CD14-positive monocyte (primary cell): ENCODE measurements around the gene SELL. TPM values are rescaled to one million over a fixed set of nuclear protein-coding genes. Genes with fewer than 3 reads are reported as not detected.

ENCODE experiments used
- DNase-seq, 3 donors: peaks; one replicate each; pipeline ENCODE4 v3.0.0-alpha.2; 2011 to 2022
- H2AFZ ChIP-seq: 2 replicates; pipeline ENCODE4 v1.6.0; 2012; ENCODE audit warnings: mild to moderate bottlenecking, low read depth, low read length, inconsistent platforms; ENCODE audit not compliant: insufficient read depth, poor library complexity, severe bottlenecking
- H3K27ac ChIP-seq, 2 donors: 1 replicate in 1 of 2; 2 replicates in 1 of 2; pipeline ENCODE4 v1.5.1; 2012 to 2013; ENCODE audit warnings: low read length in 2 of 2, control low read depth in 1 of 2, inconsistent platforms in 1 of 2, low read depth in 1 of 2, mild to moderate bottlenecking in 1 of 2
- H3K27me3 ChIP-seq, 2 donors: one replicate each; pipeline versions ENCODE4 v1.6.0 to v1.6.1; 2011 to 2013; ENCODE audit warnings: low read length in 2 of 2; ENCODE audit not compliant: control insufficient read depth in 2 of 2, insufficient read depth in 2 of 2
- H3K36me3 ChIP-seq, 2 donors: replicated peaks in 1 of 2; 1 replicate in 1 of 2; 2 replicates in 1 of 2; pipeline versions ENCODE4 v1.5.1 to v1.6.1; 2012 to 2013; ENCODE audit warnings: low read length in 2 of 2, control low read depth in 1 of 2, inconsistent platforms in 1 of 2, mild to moderate bottlenecking in 1 of 2; ENCODE audit not compliant: insufficient read depth in 2 of 2, control insufficient read depth in 1 of 2
- H3K4me1 ChIP-seq, 2 donors: 1 replicate in 1 of 2; 2 replicates in 1 of 2; pipeline versions ENCODE4 v1.5.1 to v1.6.1; 2012 to 2013; ENCODE audit warnings: low read length in 2 of 2, control low read depth in 1 of 2, inconsistent platforms in 1 of 2, mild to moderate bottlenecking in 1 of 2, moderate library complexity in 1 of 2; ENCODE audit not compliant: insufficient read depth in 2 of 2, control insufficient read depth in 1 of 2
- H3K4me2 ChIP-seq: replicated peaks from 2 replicates; pipeline ENCODE3; 2012; ENCODE audit warnings: low read length, moderate library complexity, mild to moderate bottlenecking; ENCODE audit not compliant: poor library complexity, severe bottlenecking; ENCODE audit errors: extremely low read depth
- H3K4me3 ChIP-seq, 3 experiments: fragments of 200-600 bp in 1 of 3; sonication (generic) in 1 of 3; replicated peaks in 1 of 3; 1 replicate in 2 of 3; 2 replicates in 1 of 3; pipeline ENCODE4 v1.5.1; 2011 to 2013; ENCODE audit warnings: low read length in 3 of 3, mild to moderate bottlenecking in 3 of 3, control low read depth in 2 of 3, low read depth in 2 of 3, inconsistent platforms in 1 of 3, moderate library complexity in 1 of 3
- H3K79me2 ChIP-seq: 2 replicates; pipeline ENCODE4 v1.6.0; 2012; ENCODE audit warnings: mild to moderate bottlenecking, control low read depth, inconsistent platforms, low read length, moderate library complexity; ENCODE audit not compliant: insufficient read depth
- H3K9ac ChIP-seq: 2 replicates; pipeline ENCODE4 v1.6.0; 2017; ENCODE audit warnings: low read length, mild to moderate bottlenecking; ENCODE audit not compliant: insufficient read depth, poor library complexity, severe bottlenecking
- H3K9me3 ChIP-seq, 2 donors: replicated peaks in 1 of 2; 1 replicate in 1 of 2; 2 replicates in 1 of 2; pipeline versions ENCODE4 v1.5.1 to v1.6.1; 2012 to 2013; ENCODE audit warnings: low read length in 2 of 2, control low read depth in 1 of 2; ENCODE audit not compliant: control insufficient read depth in 1 of 2, insufficient read depth in 1 of 2
- H4K20me1 ChIP-seq: 2 replicates; pipeline ENCODE4 v1.6.0; 2012; ENCODE audit warnings: mild to moderate bottlenecking, low read length, control low read depth, moderate library complexity; ENCODE audit not compliant: insufficient read depth
- H3K27ac Mint-ChIP-seq, 7 donors: one replicate each; pipeline ENCODE4 v1.8.0; 2020; ENCODE audit warnings: mild to moderate bottlenecking in 7 of 7, mixed read lengths in 7 of 7, moderate library complexity in 6 of 7, inconsistent platforms in 2 of 7
- H3K27me3 Mint-ChIP-seq, 3 donors: one replicate each; pipeline ENCODE4 v1.8.0; 2021 to 2022; ENCODE audit warnings: low read depth in 3 of 3, mild to moderate bottlenecking in 3 of 3, mixed read lengths in 3 of 3, moderate library complexity in 3 of 3, inconsistent platforms in 1 of 3
- H3K36me3 Mint-ChIP-seq, 2 donors: one replicate each; pipeline ENCODE4 v1.8.0; 2020; ENCODE audit warnings: mixed read lengths in 2 of 2, inconsistent platforms in 1 of 2, mild to moderate bottlenecking in 1 of 2
- H3K4me1 Mint-ChIP-seq: one replicate; pipeline ENCODE4 v1.8.0; 2020; ENCODE audit warnings: mild to moderate bottlenecking, mixed read lengths
- H3K4me3 Mint-ChIP-seq, 2 donors: one replicate each; pipeline ENCODE4 v1.8.0; 2020; ENCODE audit warnings: mild to moderate bottlenecking in 2 of 2, mixed read lengths in 2 of 2, moderate library complexity in 1 of 2
- H3K9me3 Mint-ChIP-seq, 7 donors: one replicate each; pipeline ENCODE4 v1.8.0; 2020 to 2022; ENCODE audit warnings: mixed read lengths in 7 of 7, mild to moderate bottlenecking in 6 of 7, moderate library complexity in 6 of 7, inconsistent platforms in 2 of 7
- CTCF ChIP-seq: fragments of 200-600 bp; IDR thresholded peaks from one replicate; pipeline ENCODE4 v1.8.0; 2022; ENCODE audit warnings: antibody characterized with exemption, mild to moderate bottlenecking
- WGBS: methylation state at CpG from one replicate; pipeline ENCODE4 v1.1.5; 2013; ENCODE audit warnings: missing lambda C conversion rate; ENCODE audit not compliant: insufficient coverage; 5-methylcytosine and 5-hydroxymethylcytosine counted together
- intact Hi-C, 2 donors: fragments of 100-400 bp; cut with micrococcal nuclease; formaldehyde crosslinking; loops; one replicate each; pipeline versions ENCODE4 v1.15.0 to v1.15.1; 2023
- polyA plus RNA-seq, 3 donors: library from polyadenylated mRNA; depleted of rRNA in 1 of 3; unstranded in 2 of 3; stranded (reverse) in 1 of 3; fragments of 300-500 nt in 2 of 3; fragments of >200 nt in 1 of 3; fragmentation: Illumina TruSeq in 2 of 3; gene quantifications; 1 replicate in 2 of 3; 2 replicates in 1 of 3; pipeline ENCODE4 v1.2.3, GENCODE V29; 2012 to 2021

The SELL gene
- polyA plus RNA-seq, 3 donors, result 153 to 1,885 (median 1,118) TPM

- H3K27ac ChIP-seq, result no peak overlapping the region
- H3K79me2 ChIP-seq, result no peaks in the 10 kb centered on the region
- H3K9me3 ChIP-seq, result peaks cover 0 to 2% of the 10 kb centered on the region in 2 donors
- no peaks in the 10 kb centered on the region for H3K27me3 ChIP-seq
- Mint-ChIP-seq H3K27me3 (peaks cover 0 to 2% (median 0%) of the 10 kb centered on the region in 3 donors), H3K36me3 (no peaks in the 10 kb centered on the region), H3K4me1 (no peaks in the 10 kb centered on the region), H3K9me3 (peaks cover 5 to 10% (median 6%) of the 10 kb centered on the region in 7 donors), H3K4me3 (no peak overlapping the region), H3K27ac (no peak overlapping the region)
- DNase-seq, result no peak
- H4K20me1 ChIP-seq, result no peaks in the 10 kb centered on the region
- no peak overlapping the region for H3K4me3 ChIP-seq
- no peak overlapping the region for H3K9ac ChIP-seq
- no peak overlapping the region for H2AFZ ChIP-seq
- 83% methylated on average over 1 of the region's 4 CpGs for WGBS
- H3K4me2 ChIP-seq, result no peak overlapping the region
- no peaks in the 10 kb centered on the region for H3K36me3 ChIP-seq
- no peaks in the 10 kb centered on the region for H3K4me1 ChIP-seq
- TF ChIP-seq CTCF, result no peak
- intact Hi-C loops, result no loop called here
Measured at GRCh38 chr1:169753549-169753948, 42.1 kb upstream of the SELL start.

DNA sequence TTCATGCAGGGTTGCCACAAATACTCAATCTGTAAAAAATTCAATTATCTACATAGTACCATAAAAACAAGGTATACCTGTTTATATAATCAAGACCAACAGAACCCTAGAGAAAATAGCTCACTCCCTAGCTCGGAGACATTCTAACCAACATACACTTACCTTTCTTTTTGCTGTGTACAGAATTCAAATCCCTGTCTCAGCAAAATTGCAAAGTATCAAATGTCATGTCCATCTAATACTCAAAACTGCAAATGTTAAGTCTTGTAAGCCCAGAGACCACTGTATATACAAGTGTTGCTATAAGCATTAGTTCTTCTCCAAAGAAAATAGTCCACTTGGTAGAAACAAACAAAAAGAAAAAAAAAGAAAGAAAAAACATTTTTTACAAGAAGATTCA is 38.6 kb upstream of the SELL start:
- intact Hi-C loops, result no loop called here
- Histone ChIP-seq H3K4me1 (no peaks in the 10 kb centered on the region), H3K36me3 (no peaks in the 10 kb centered on the region), H2AFZ (no peak overlapping the region), H3K27me3 (no peaks in the 10 kb centered on the region), H3K4me2 (no peak overlapping the region), H3K4me3 (no peak overlapping the region), H3K79me2 (no peaks in the 10 kb centered on the region), H3K27ac (no peak overlapping the region), H3K9me3 (no peaks in the 10 kb centered on the region), H3K9ac (no peak overlapping the region), H4K20me1 (no peaks in the 10 kb centered on the region)
- peaks cover 0 to 1% (median 0%) of the 10 kb centered on the region in 3 donors for H3K27me3 Mint-ChIP-seq
- H3K4me1 Mint-ChIP-seq, result no peaks in the 10 kb centered on the region
- no peaks in the 10 kb centered on the region for H3K9me3 Mint-ChIP-seq
- H3K36me3 Mint-ChIP-seq, result no peaks in the 10 kb centered on the region
- no peak for TF ChIP-seq CTCF
- H3K4me3 Mint-ChIP-seq, result no peak overlapping the region
- no peak for DNase-seq
- no CpG with 5 or more reads among the region's 1 CpG for WGBS
- no peak overlapping the region for H3K27ac Mint-ChIP-seq
